NCI-H526 treated with DMSO at 0.1 percent for 48 hours (cell line): Measurements from ENCODE around the gene TRAPPC14.
A peak's percentile ranks its signal among the peaks of the same experiment; 100 is the strongest.
"Not testable (repeated sequence)": the region's sequence is repeated elsewhere in the genome, so short reads cannot be mapped to it uniquely, and the experiment has no call there.

ENCODE experiments used
- DNase-seq: peaks from one replicate; lab custom pipeline; 2025; lab: John Stamatoyannopoulos, UW

The TRAPPC14 gene, protein sequence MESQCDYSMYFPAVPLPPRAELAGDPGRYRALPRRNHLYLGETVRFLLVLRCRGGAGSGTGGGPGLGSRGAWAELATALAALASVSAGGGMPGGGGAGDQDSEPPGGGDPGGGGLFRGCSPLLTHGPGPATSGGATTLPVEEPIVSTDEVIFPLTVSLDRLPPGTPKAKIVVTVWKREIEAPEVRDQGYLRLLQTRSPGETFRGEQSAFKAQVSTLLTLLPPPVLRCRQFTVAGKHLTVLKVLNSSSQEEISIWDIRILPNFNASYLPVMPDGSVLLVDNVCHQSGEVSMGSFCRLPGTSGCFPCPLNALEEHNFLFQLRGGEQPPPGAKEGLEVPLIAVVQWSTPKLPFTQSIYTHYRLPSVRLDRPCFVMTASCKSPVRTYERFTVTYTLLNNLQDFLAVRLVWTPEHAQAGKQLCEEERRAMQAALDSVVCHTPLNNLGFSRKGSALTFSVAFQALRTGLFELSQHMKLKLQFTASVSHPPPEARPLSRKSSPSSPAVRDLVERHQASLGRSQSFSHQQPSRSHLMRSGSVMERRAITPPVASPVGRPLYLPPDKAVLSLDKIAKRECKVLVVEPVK

DNA sequence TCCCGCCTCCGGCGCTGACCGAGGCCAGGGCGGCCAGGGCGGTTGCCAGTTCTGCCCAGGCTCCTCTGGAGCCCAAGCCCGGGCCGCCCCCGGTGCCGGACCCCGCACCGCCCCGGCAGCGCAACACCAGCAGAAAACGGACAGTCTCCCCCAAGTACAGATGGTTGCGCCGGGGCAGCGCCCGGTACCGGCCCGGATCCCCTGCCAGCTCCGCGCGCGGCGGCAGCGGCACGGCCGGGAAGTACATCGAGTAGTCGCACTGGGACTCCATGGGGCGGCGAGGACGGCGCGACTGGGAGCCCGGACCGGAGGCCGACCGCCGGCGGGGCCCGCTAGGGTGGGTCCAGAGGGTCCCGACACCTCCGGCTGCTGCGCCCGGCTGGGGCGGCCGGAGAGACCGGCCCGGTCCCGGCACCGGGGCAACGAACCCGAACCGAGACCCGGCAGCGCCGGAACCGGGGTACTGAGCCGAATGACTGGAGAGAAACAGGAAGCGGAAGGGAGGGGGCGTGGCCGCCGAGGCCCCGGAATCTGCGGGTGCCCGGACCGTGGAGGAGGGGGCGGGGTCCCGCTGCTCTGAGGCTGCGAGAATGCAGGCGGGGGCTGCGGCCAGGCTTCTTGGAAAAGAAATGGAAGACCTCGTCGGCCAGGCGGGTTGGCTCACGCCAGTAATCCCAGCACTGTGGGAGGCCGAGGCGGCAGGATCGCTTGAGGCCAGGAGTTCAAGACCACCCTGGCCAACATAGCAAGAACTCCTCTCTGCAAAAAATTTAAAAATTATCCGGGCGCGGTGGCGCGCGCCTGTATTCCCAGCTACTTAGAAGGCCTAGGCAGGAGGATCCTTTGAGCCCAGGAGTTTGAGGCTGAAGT lies at the start of gene TRAPPC14:
Gene TRAPPC14, minus strand, starts transcription at position 495 of the 870 bp plus-strand sequence. Its CDS starts 224 bp downstream, at position 271.
- peak; percentile 85 for DNase-seq

DNA sequence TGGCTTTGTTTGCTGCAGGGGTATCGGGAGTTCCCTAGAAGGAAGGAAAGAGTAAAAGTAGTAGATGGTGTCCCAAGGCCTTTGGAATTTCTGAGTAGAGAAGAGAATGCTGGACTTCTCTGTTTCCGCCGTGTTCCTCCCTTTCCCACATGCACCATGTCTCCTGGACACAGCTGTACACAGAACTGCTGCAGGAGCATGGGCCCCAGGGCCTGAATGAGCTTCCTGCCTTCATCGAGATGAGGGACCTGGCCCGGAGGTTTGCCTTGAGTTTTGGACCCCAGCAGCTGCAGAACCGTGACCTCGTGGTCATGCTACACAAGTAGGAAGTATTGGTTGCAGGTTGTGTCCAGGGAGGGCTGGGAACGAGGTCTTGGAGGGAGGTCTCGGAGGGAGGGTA lies 45.9 kb upstream of the TRAPPC14 start:
- DNase-seq = no peak

DNA sequence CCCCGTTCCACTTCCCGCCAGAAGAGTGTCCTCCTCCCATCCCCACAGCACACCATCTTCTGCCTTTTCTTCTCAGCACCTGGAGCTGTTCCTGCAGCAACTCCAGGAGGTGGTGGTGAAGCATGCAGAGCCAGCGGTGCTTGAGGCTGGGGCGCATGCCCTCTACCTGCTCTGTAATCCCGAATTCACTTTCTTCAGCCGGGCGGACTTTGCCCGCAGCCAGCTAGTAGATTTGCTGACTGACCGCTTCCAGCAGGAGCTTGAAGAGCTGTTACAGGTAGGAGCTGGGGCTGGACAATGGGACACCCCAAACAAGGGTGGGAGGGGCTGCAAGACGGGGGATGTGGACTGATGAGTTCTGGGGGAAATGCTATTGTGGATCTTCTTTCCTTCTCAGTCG lies 42.2 kb upstream of the TRAPPC14 start:
- no peak for DNase-seq

DNA sequence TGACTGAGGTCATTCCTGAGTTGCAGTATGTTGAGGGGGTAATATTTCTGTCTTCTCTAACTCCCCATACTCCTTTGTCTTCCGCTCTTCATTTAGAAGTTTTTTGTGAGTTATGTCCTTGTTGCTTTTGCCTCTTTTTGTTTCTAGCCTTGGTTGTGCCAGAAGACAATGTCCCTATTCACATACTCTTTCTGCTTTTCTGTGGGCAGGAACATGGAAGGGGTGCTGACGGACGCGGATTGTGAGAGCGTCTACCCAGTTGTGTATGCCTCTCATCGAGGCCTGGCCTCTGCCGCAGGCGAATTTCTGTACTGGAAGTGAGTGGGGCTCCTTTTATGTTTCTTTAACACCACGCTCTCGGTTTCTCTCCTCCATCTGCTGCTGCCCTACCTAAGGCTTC lies 39.7 kb upstream of the TRAPPC14 start:
- no peak for DNase-seq

- not testable (repeated sequence) for DNase-seq
These were observed 37.4 kb upstream of the TRAPPC14 start for GRCh38 chr7:100195901-100196322.

- DNase-seq = no peak
These were observed 36.7 kb upstream of the TRAPPC14 start for GRCh38 chr7:100195222-100195621.

DNA sequence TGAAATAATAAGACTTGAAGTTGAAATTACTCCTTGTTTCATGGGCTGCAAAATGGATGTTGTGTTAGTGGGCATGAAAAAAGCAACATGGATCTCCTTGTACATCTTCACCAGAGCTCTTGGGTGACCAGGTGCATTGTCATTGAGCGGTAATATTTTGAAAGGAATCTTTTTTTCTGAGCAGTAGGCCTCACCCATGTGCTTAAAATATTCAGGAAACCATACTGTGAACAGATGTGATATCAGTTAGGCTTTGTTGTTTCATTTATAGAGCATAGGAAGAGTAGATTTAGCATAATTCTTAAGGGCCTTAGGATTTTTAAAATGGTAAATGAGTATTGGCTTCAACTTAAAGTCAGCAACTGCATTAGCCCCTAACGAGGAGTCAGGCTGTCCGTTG lies 34.4 kb upstream of the TRAPPC14 start:
- DNase-seq = no peak

- not testable (repeated sequence) for DNase-seq
These were observed 33.8 kb upstream of the TRAPPC14 start for GRCh38 chr7:100192281-100192862.

GRCh38 chr7:100191775-100192174 lies 33.3 kb upstream of the TRAPPC14 start:
- no peak for DNase-seq

- DNase-seq = no peak
These were observed 31.7 kb upstream of the TRAPPC14 start for GRCh38 chr7:100190048-100190711.

DNA sequence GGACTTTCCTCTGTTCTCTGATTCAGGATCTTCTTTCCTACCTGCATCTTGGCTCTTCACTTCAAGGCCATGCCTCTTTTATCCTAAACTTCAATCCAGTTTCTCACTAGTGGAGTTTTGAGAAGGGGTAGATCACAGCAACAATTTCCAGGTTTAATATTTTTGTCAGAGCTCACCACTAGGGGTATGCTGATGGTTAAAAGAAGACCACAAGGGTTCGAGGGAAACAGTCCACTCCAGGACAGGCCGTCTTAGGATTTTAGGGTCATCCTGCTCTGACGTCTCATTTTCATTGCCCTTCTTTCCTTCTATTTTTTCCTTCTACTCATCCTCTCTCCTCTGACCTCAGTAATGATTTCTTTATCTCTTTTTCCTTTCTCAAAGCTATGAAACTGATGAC lies 30.5 kb upstream of the TRAPPC14 start:
- no peak for DNase-seq

DNA sequence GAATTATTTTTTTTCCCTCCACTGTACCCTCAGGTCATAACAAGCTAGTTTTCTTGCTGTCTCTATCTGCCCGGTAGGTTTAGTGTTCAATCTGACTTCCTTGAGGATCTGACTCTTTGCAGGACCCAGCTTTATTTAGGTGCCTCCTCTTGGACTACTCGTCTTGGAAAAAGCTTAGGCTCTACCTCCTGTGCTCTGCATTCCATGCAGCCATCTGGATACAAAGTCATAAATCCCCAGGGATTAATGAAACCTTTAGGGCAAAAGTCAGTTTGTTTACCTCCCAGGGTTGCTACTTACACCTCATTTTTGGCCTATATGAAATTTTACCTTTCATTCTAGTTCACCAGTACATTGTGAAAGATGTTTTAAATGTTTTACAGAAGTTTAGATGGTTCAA lies 27.2 kb upstream of the TRAPPC14 start:
- DNase-seq = no peak

- DNase-seq = not testable (repeated sequence)
These were observed 24.6 kb upstream of the TRAPPC14 start for GRCh38 chr7:100183090-100183489.

- DNase-seq = not testable (repeated sequence)
These were observed 24.1 kb upstream of the TRAPPC14 start for GRCh38 chr7:100182616-100183015.

GRCh38 chr7:100180084-100180483 lies 21.6 kb upstream of the TRAPPC14 start:
- DNase-seq = not testable (repeated sequence)

- peak; percentile 97 for DNase-seq
These were observed 18.8 kb upstream of the TRAPPC14 start, which contains the start of the genes GPC2 and STAG3 for GRCh38 chr7:100177045-100178001. GPC2 (minus strand) TSS chr7:100177381; CDS start chr7:100177199, 182 bp downstream. STAG3 (plus strand) TSS chr7:100177918; CDS start chr7:100180557, 2,639 bp downstream.

GRCh38 chr7:100176096-100177044 lies 17.8 kb upstream of the TRAPPC14 start:
- no peak for DNase-seq

GRCh38 chr7:100175296-100175935 lies 16.9 kb upstream of the TRAPPC14 start:
- no peak for DNase-seq
